HepG2 (cell line): Measurements from ENCODE around the gene ADGRV1. TPM values are rescaled to one million over a fixed set of nuclear protein-coding genes. Genes with fewer than 3 reads are reported as not detected.

ENCODE experiments used
- ATAC-seq: fragments of 200-7000 bp; cut with Tn5 transposase; 3 replicates; pipeline ENCODE4 v1.9.1; 2020; ENCODE audit warnings: mild to moderate bottlenecking, moderate library complexity
- BruUV-seq: library from RNA; stranded (reverse); fragments of 400-500 nt; replicated peaks from 2 replicates; lab custom pipeline; 2021; lab: Mats Ljungman, UMichigan
- CTCF ChIA-PET: fragments of 300-600 bp; formaldehyde crosslinking; extraction: SDS; loops from one replicate; lab custom pipeline; 2021; ENCODE audit warnings: low total read pairs, inconsistent platforms, low intra/inter-chr PET ratio; lab: Yijun Ruan, JAX
- POLR2A ChIA-PET: fragments of 350-600 bp; sonication (Branson Sonifier 250); formaldehyde crosslinking; loops from one replicate; lab custom pipeline; 2020; ENCODE audit warnings: antibody characterized with exemption, inconsistent platforms; lab: Yijun Ruan, JAX
- DNase-seq: peaks from one replicate; pipeline ENCODE4 v3.0.0-alpha.2; 2015; ENCODE audit warnings: low spot score
- FAIRE-seq: peaks from 3 replicates; lab custom pipeline; 2011; peaks lifted over from hg19 to GRCh38; lab: Jason Lieb, UNC
- H2AFZ ChIP-seq: one replicate; pipeline ENCODE4 v1.6.1; 2011; ENCODE audit warnings: low read length, inconsistent platforms
- H3K27ac ChIP-seq: fragments of 300-600 bp; 3 replicates; pipeline ENCODE4 v1.8.0; 2011; ENCODE audit warnings: mixed run types, mild to moderate bottlenecking, mixed read lengths, low read length, inconsistent platforms; ENCODE audit not compliant: insufficient read depth; ENCODE audit errors: extremely low read length
- H3K27me3 ChIP-seq, 2 experiments: fragments of 200-600 bp in 1 of 2; 2 replicates in 1 of 2; 3 replicates in 1 of 2; pipeline versions ENCODE4 v1.6.0 to v1.8.0; 2011; ENCODE audit warnings: low read length in 2 of 2, mild to moderate bottlenecking in 2 of 2, moderate library complexity in 2 of 2, inconsistent platforms in 1 of 2; ENCODE audit not compliant: insufficient read depth in 2 of 2, control insufficient read depth in 1 of 2
- H3K36me3 ChIP-seq, 2 experiments: fragments of 200-600 bp in 1 of 2; replicated peaks in 1 of 2; 2 replicates in 1 of 2; 3 replicates in 1 of 2; pipeline versions ENCODE4 v1.5.1 to v1.8.0; 2011; ENCODE audit warnings: low read length in 2 of 2, inconsistent platforms in 1 of 2; ENCODE audit not compliant: insufficient read depth in 2 of 2, control insufficient read depth in 1 of 2
- H3K4me1 ChIP-seq: 2 replicates; pipeline ENCODE4 v1.5.1; 2012; ENCODE audit warnings: low read length, inconsistent platforms; ENCODE audit not compliant: insufficient read depth
- H3K4me2 ChIP-seq: 2 replicates; pipeline ENCODE4 v1.6.0; 2011; ENCODE audit warnings: low read depth, low read length, inconsistent platforms
- H3K4me3 ChIP-seq, 3 experiments: fragments of 200-600 bp in 1 of 3; sonication (generic), shearing (Covaris generic) in 1 of 3; replicated peaks in 1 of 3; 2 replicates each; pipeline ENCODE4 v1.5.1; 2011 to 2016; ENCODE audit warnings: low read length in 3 of 3, inconsistent platforms in 2 of 3, low read depth in 2 of 3, mild to moderate bottlenecking in 2 of 3, control low read depth in 1 of 3, mixed read lengths in 1 of 3; ENCODE audit not compliant: insufficient read depth in 1 of 3
- H3K79me2 ChIP-seq: one replicate; pipeline ENCODE4 v1.6.1; 2011; ENCODE audit warnings: low read length, inconsistent platforms; ENCODE audit not compliant: insufficient read depth
- H3K9ac ChIP-seq: 2 replicates; pipeline ENCODE4 v1.6.0; 2011; ENCODE audit warnings: mild to moderate bottlenecking, low read depth, low read length, inconsistent platforms; ENCODE audit not compliant: insufficient read depth
- H3K9me3 ChIP-seq: 2 replicates; pipeline ENCODE4 v1.5.1; 2012; ENCODE audit warnings: mild to moderate bottlenecking, low read length
- H4K20me1 ChIP-seq: 2 replicates; pipeline ENCODE4 v1.6.0; 2011; ENCODE audit warnings: inconsistent platforms, mild to moderate bottlenecking, low read length, moderate library complexity; ENCODE audit not compliant: insufficient read depth
- CBX5 ChIP-seq: sonication (generic); formaldehyde crosslinking; IDR thresholded peaks from 2 replicates; pipeline ENCODE4 v1.4.0; 2020; ENCODE audit warnings: missing genetic modification reagents, borderline replicate concordance
- CTCF ChIP-seq: sonication (generic); formaldehyde crosslinking; IDR thresholded peaks from 2 replicates; pipeline ENCODE4 v1.5.0; 2020; ENCODE audit warnings: mild to moderate bottlenecking, missing genetic modification reagents, moderate library complexity
- FOXM1 ChIP-seq: sonication (generic); formaldehyde crosslinking; IDR thresholded peaks from 2 replicates; pipeline ENCODE4 v1.5.0; 2020; ENCODE audit warnings: missing genetic modification reagents
- PHF21A ChIP-seq: sonication (generic); formaldehyde crosslinking; IDR thresholded peaks from 2 replicates; pipeline ENCODE4 v1.5.0; 2020; ENCODE audit warnings: mild to moderate bottlenecking, missing genetic modification reagents
- SMAD9 ChIP-seq: sonication (generic); formaldehyde crosslinking; IDR thresholded peaks from 2 replicates; pipeline ENCODE4 v1.5.1; 2020; ENCODE audit warnings: mild to moderate bottlenecking, missing genetic modification reagents
- ZFP90 ChIP-seq: sonication (generic); formaldehyde crosslinking; IDR thresholded peaks from 2 replicates; pipeline ENCODE4 v1.8.0; 2022; ENCODE audit warnings: missing genetic modification reagents, mild to moderate bottlenecking, inconsistent platforms, borderline replicate concordance
- ZIK1 ChIP-seq: sonication (generic); formaldehyde crosslinking; IDR thresholded peaks from 2 replicates; pipeline ENCODE4 v1.5.0; 2020; ENCODE audit warnings: mild to moderate bottlenecking, low read depth, missing genetic modification reagents, borderline replicate concordance
- ZNF30 ChIP-seq: sonication (generic); formaldehyde crosslinking; IDR thresholded peaks from 2 replicates; pipeline ENCODE4 v1.5.0; 2020; ENCODE audit warnings: mild to moderate bottlenecking, missing genetic modification reagents
- ZNF33B ChIP-seq: sonication (generic); formaldehyde crosslinking; IDR thresholded peaks from 2 replicates; pipeline ENCODE4 v1.5.1; 2020; ENCODE audit warnings: mild to moderate bottlenecking, missing genetic modification reagents
- ZNF562 ChIP-seq: sonication (generic); formaldehyde crosslinking; IDR thresholded peaks from 2 replicates; pipeline ENCODE4 v1.8.0; 2022; ENCODE audit warnings: missing genetic modification reagents, borderline replicate concordance
- ZNF564 ChIP-seq: sonication (generic); formaldehyde crosslinking; IDR thresholded peaks from 2 replicates; pipeline ENCODE4 v1.8.1; 2023; ENCODE audit warnings: mild to moderate bottlenecking, missing genetic modification reagents
- ZNF704 ChIP-seq: sonication (generic); formaldehyde crosslinking; IDR thresholded peaks from 2 replicates; pipeline ENCODE4 v1.8.1; 2023; ENCODE audit warnings: mild to moderate bottlenecking, inconsistent platforms, moderate library complexity, missing genetic modification reagents, borderline replicate concordance
- ZNF720 ChIP-seq: sonication (generic); formaldehyde crosslinking; IDR thresholded peaks from 2 replicates; pipeline ENCODE4 v1.4.0; 2020; ENCODE audit warnings: missing genetic modification reagents
- ZNF749 ChIP-seq: sonication (generic); formaldehyde crosslinking; IDR thresholded peaks from 2 replicates; pipeline ENCODE4 v1.8.0; 2022; ENCODE audit warnings: mild to moderate bottlenecking, missing genetic modification reagents, moderate library complexity, borderline replicate concordance
- ZSCAN5A ChIP-seq: sonication (generic); formaldehyde crosslinking; IDR thresholded peaks from 2 replicates; pipeline ENCODE4 v1.8.0; 2022; ENCODE audit warnings: mild to moderate bottlenecking, missing genetic modification reagents, borderline replicate concordance
- WGBS: methylation state at CpG from one replicate; pipeline ENCODE4 v1.1.6; 2017; ENCODE audit warnings: low lambda C conversion rate; 5-methylcytosine and 5-hydroxymethylcytosine counted together
- in situ Hi-C: cut with HindIII; loops from 2 replicates; pipeline ENCODE4 v1.10.0; 2017; ENCODE audit warnings: low pct_unique_long_range_greater_than_20kb; ENCODE audit not compliant: extremely low pct_ligation_motif_present
- intact Hi-C: fragments of 100-400 bp; cut with micrococcal nuclease; formaldehyde crosslinking; loops from one replicate; pipeline ENCODE4 v1.10.0; 2022; ENCODE audit not compliant: unreplicated experiment
- polyA plus RNA-seq, 8 experiments: library from polyadenylated mRNA; depleted of rRNA in 3 of 8; stranded (reverse) in 7 of 8; unstranded in 1 of 8; fragments of >200 nt; fragmentation: Illumina TruSeq in 4 of 8; extraction: Trizol in 4 of 8; gene quantifications; 2 replicates each; pipeline versions ENCODE4 v1.2.1 to v1.2.3, GENCODE V29; 2011 to 2016; ENCODE audit warnings: low read depth in 4 of 8, missing spikeins in 1 of 8, mixed read lengths in 1 of 8; ENCODE audit not compliant: insufficient read depth in 1 of 8
- total RNA-seq, 5 experiments: library from RNA; depleted of rRNA; stranded (reverse); fragments of >200 nt; fragmentation: Illumina TruSeq; extraction: Trizol; gene quantifications; 2 replicates each; pipeline ENCODE4 v1.2.3, GENCODE V29; 2016; ENCODE audit warnings: low read depth in 1 of 5
- TF ChIP-seq, protein P1 (sequence below): sonication (generic); formaldehyde crosslinking; IDR thresholded peaks from 2 replicates; pipeline ENCODE4; 2020; ENCODE audit warnings: missing genetic modification reagents, mild to moderate bottlenecking, borderline replicate concordance
- TF ChIP-seq, protein P2 (sequence below): sonication (generic); formaldehyde crosslinking; conservative IDR thresholded peaks from 2 replicates; pipeline ENCODE4 v1.8.1; 2023; ENCODE audit warnings: missing genetic modification reagents

ADGRV1 gene
- total and polyA plus RNA-seq, 2 of the 13 experiments (the other 11 are each of a cell fraction or from before 2014, with no cell fraction given): 1.7 to 3.9 TPM

GRCh38 chr5:91065496-91065895 is 506.9 kb downstream of the ADGRV1 start:
- no peak overlapping the region for H3K9ac ChIP-seq
- no peaks in the 10 kb centered on the region for H4K20me1 ChIP-seq
- POLR2A ChIA-PET: no interaction called here
- no peaks in the 10 kb centered on the region for H3K36me3 ChIP-seq
- no TSS peak for BruUV-seq
- no peak overlapping the region for H3K4me2 ChIP-seq
- ATAC-seq (no peak), DNase-seq (no peak), FAIRE-seq (no peak)
- intact Hi-C loops (no loop called here), in situ Hi-C loops (no loop called here)
- no peak overlapping the region for H3K27ac ChIP-seq
- 35% methylated on average over 7 of the region's 7 CpGs for whole genome bisulfite sequencing
- no peak overlapping the region for H3K4me3 ChIP-seq
- no peaks in the 10 kb centered on the region; the same call in 1 of the 2 replicates for H3K4me1 ChIP-seq
- CTCF ChIA-PET: no interaction called here
- H3K9me3 ChIP-seq: no peaks in the 10 kb centered on the region
- no peak overlapping the region for H2AFZ ChIP-seq
- H3K27me3 ChIP-seq: no peaks in the 10 kb centered on the region; a peak in 2 of 5 replicates
- no peaks in the 10 kb centered on the region for H3K79me2 ChIP-seq
- TF ChIP-seq SMAD9 (CRISPR knock-in tag) (no peak), ZNF33B (CRISPR knock-in tag) (no peak), PHF21A (CRISPR knock-in tag) (no peak), ZNF30 (CRISPR knock-in tag) (no peak), ZSCAN5A (CRISPR knock-in tag) (no peak), ZNF562 (no peak), ZNF704 (CRISPR knock-in tag) (no peak), CBX5 (CRISPR knock-in tag) (no peak), FOXM1 (CRISPR knock-in tag) (no peak), ZNF749 (CRISPR knock-in tag) (no peak), ZNF564 (CRISPR knock-in tag) (no peak), CTCF (CRISPR knock-in tag) (no peak), ZNF720 (CRISPR knock-in tag) (no peak), ZFP90 (CRISPR knock-in tag) (no peak), ZIK1 (no peak)
- TF ChIP-seq, protein P1, sequence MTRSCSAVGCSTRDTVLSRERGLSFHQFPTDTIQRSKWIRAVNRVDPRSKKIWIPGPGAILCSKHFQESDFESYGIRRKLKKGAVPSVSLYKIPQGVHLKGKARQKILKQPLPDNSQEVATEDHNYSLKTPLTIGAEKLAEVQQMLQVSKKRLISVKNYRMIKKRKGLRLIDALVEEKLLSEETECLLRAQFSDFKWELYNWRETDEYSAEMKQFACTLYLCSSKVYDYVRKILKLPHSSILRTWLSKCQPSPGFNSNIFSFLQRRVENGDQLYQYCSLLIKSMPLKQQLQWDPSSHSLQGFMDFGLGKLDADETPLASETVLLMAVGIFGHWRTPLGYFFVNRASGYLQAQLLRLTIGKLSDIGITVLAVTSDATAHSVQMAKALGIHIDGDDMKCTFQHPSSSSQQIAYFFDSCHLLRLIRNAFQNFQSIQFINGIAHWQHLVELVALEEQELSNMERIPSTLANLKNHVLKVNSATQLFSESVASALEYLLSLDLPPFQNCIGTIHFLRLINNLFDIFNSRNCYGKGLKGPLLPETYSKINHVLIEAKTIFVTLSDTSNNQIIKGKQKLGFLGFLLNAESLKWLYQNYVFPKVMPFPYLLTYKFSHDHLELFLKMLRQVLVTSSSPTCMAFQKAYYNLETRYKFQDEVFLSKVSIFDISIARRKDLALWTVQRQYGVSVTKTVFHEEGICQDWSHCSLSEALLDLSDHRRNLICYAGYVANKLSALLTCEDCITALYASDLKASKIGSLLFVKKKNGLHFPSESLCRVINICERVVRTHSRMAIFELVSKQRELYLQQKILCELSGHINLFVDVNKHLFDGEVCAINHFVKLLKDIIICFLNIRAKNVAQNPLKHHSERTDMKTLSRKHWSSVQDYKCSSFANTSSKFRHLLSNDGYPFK (CRISPR knock-in tag): no peak
- TF ChIP-seq, protein P2, sequence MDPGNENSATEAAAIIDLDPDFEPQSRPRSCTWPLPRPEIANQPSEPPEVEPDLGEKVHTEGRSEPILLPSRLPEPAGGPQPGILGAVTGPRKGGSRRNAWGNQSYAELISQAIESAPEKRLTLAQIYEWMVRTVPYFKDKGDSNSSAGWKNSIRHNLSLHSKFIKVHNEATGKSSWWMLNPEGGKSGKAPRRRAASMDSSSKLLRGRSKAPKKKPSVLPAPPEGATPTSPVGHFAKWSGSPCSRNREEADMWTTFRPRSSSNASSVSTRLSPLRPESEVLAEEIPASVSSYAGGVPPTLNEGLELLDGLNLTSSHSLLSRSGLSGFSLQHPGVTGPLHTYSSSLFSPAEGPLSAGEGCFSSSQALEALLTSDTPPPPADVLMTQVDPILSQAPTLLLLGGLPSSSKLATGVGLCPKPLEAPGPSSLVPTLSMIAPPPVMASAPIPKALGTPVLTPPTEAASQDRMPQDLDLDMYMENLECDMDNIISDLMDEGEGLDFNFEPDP (CRISPR knock-in tag): no peak
